NT2/D1 (cell line): ENCODE results near the gene TNS1.

Source experiments
- DNase-seq: peaks from one replicate; pipeline ENCODE4 v3.0.0-alpha.2; 2011; ENCODE audit warnings: low read depth, low spot score
- H3K27me3 ChIP-seq: 2 replicates; pipeline ENCODE4 v1.6.0; 2011; ENCODE audit warnings: mild to moderate bottlenecking; ENCODE audit not compliant: insufficient read length, insufficient read depth
- H3K36me3 ChIP-seq: 2 replicates; pipeline ENCODE4 v1.6.1; 2011; ENCODE audit warnings: mild to moderate bottlenecking, low read length, mixed read lengths; ENCODE audit not compliant: insufficient read depth, insufficient read length
- H3K4me1 ChIP-seq: 2 replicates; pipeline ENCODE4 v1.5.1; 2011; ENCODE audit not compliant: insufficient read depth, insufficient read length
- H3K4me3 ChIP-seq: 2 replicates; pipeline ENCODE4 v1.5.1; 2011; ENCODE audit warnings: low read depth; ENCODE audit not compliant: insufficient read length
- H3K9ac ChIP-seq: 2 replicates; pipeline ENCODE4 v1.6.0; 2011; ENCODE audit warnings: low read depth; ENCODE audit not compliant: insufficient read length
- H3K9me3 ChIP-seq: 2 replicates; pipeline ENCODE4 v1.5.1; 2011; ENCODE audit warnings: mild to moderate bottlenecking, low read length; ENCODE audit not compliant: insufficient read depth
- SUZ12 ChIP-seq: IDR thresholded peaks from 2 replicates; pipeline ENCODE4 v1.6.1; 2011; ENCODE audit not compliant: insufficient read length, insufficient read depth; ENCODE audit errors: extremely low read depth
- YY1 ChIP-seq: IDR thresholded peaks from 2 replicates; pipeline ENCODE4 v1.6.1; 2011; ENCODE audit not compliant: insufficient read length, insufficient read depth
- ZNF274 ChIP-seq: IDR thresholded peaks from 2 replicates; pipeline ENCODE4 v1.6.1; 2011; ENCODE audit warnings: mild to moderate bottlenecking, low read depth, low read length

The TNS1 gene

DNA sequence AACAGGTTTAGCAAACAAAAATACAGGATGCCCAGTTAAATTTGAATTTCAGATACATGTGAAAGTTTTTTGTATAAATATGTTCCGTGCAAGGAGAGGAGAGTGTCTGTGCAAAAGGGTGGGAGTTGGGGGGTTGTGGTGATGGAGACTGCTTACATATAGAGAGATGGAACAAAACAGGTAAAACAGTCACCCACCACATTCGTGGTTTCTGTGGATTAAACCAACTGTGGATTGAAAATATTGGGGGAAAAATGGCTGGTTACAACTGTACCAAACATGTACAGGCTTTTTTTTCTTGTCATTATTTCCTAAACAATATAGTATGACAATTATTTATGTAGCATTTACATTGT, 245.7 kb downstream of the TNS1 start:
- TF ChIP-seq YY1 (no peak), SUZ12 (no peak), ZNF274 (no peak)
- DNase-seq, result no peak
- Histone ChIP-seq H3K9me3 (peaks cover 12% of the 10 kb centered on the region), H3K4me1 (peaks cover 3% of the 10 kb centered on the region), H3K27me3 (no peaks in the 10 kb centered on the region), H3K9ac (no peak overlapping the region), H3K36me3 (no peaks in the 10 kb centered on the region), H3K4me3 (no peak overlapping the region)

DNA sequence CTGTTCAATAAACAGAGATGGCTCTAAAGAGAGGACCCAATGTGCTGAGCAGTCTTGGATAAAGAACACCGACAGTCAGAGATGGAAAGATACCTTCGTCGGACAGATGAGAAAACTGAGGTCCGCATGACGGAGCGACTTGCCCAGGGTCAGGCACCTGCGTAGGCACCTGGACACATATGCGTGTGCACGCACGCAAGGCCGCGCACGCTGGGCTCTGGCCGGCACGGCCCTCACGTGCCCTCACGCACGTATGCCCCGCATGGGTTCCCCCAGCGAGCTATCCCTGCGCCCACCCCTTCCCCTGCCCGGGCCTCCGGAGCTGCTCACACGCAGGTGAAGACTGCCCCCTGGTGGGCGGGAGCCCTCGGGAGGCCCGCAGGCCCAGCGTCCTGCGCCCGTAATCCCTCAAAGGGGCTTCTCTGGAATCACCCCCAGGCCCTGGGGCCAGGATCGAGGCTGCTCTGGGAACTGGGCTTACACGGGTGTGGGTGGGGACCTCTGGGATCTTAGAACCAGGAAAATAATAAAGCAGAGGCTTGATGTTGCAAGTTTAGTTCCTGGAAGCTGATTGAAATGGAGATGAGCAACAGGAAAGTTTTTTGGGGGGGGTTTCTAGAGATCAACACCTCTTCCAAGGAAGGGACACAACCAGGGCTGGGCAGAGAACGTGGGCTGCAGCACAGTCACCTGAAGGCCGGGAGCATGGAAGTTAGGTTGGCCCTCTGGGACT, 246.3 kb downstream of the TNS1 start:
- H3K9me3 ChIP-seq, result peaks cover 6% of the 10 kb centered on the region
- H3K27me3 ChIP-seq, result no peaks in the 10 kb centered on the region
- peak; percentile 72 for DNase-seq
- no peaks in the 10 kb centered on the region for H3K36me3 ChIP-seq
- TF ChIP-seq YY1, result no peak
- TF ChIP-seq ZNF274, result no peak
- no peak for TF ChIP-seq SUZ12
- H3K4me3 ChIP-seq, result peak overlapping the region; percentile 16
- H3K4me1 ChIP-seq, result peaks cover 3% of the 10 kb centered on the region
- no peak overlapping the region for H3K9ac ChIP-seq

DNA sequence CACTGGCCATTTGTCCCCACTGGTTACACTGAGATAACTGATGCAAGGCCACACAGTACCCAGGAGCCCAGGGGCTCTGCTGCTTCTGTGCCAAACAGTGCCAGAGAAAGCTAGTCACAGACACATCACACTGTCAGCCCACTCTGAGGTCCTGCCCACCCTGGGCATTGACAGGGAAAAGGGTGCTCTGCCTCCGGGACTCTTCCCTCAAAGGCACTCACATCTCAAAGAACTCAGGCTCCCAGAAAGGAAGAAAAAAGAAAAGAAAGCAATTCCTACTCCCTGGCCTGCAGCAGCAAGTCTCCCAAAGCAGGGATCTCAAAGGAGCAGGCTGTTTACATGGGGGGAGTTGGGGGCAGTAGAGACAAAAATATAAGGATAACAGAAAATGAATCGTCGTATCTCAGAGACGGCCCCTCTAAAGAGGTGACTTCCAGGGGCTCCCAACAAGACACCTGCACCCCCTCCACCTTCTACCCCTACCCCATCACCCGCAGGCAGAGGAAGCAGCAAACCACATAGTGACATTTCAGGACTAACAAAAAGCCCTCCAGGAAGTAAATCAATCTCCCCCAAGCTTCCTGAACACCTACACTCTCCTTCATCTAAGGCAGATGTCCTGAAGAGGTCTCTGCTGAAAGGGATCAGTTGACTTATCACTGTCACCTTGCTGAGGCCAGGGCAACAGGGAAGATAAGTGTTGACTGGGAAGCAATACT, 247.6 kb downstream of the TNS1 start:
- Histone ChIP-seq H3K9ac (no peak overlapping the region), H3K36me3 (no peaks in the 10 kb centered on the region), H3K4me1 (peaks cover 3% of the 10 kb centered on the region), H3K9me3 (no peaks in the 10 kb centered on the region), H3K4me3 (no peak overlapping the region), H3K27me3 (no peaks in the 10 kb centered on the region)
- TF ChIP-seq SUZ12 (no peak), ZNF274 (no peak), YY1 (no peak)
- DNase-seq, result no peak

DNA sequence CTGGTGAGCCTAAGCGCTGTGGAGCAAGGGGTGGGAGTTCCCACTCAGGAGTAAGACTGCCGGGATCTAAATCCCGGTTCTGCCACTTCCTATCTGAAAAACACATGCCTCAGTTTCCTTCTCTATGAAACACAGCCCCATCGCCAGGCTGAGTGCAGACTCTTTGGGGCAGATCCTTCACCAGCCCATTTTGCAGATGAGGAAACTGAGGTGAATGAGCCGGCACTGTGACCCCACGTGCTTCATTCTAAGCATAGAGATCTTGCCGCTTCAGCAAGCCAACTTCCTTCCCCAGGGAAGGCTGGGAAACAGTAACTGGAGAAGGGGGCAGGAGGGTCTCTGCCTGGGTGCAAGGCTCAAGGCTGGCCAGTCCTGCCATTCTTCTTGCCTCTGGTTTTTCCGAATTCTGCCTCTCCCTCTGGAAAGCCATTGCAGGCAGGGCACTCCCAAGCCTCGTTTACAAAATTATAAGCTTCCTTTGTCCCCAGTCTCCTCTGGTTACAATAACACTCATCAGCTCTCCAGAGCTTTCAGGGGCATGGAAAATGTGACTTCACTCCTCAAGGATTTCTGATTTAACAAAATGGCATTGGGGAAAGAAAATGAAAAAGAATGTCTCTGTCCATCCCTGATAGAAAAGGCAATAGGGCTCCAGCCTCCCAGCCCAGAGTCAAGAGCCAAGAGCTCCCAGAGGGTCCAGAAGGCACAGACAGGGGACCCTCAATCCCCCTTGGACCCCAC, 249.2 kb downstream of the TNS1 start:
- TF ChIP-seq SUZ12 (no peak), YY1 (no peak), ZNF274 (no peak)
- no peak overlapping the region for H3K9ac ChIP-seq
- no peaks in the 10 kb centered on the region for H3K9me3 ChIP-seq
- no peak for DNase-seq
- H3K27me3 ChIP-seq, result no peaks in the 10 kb centered on the region
- peaks cover 5% of the 10 kb centered on the region for H3K4me1 ChIP-seq
- no peak overlapping the region for H3K4me3 ChIP-seq
- H3K36me3 ChIP-seq, result no peaks in the 10 kb centered on the region

DNA sequence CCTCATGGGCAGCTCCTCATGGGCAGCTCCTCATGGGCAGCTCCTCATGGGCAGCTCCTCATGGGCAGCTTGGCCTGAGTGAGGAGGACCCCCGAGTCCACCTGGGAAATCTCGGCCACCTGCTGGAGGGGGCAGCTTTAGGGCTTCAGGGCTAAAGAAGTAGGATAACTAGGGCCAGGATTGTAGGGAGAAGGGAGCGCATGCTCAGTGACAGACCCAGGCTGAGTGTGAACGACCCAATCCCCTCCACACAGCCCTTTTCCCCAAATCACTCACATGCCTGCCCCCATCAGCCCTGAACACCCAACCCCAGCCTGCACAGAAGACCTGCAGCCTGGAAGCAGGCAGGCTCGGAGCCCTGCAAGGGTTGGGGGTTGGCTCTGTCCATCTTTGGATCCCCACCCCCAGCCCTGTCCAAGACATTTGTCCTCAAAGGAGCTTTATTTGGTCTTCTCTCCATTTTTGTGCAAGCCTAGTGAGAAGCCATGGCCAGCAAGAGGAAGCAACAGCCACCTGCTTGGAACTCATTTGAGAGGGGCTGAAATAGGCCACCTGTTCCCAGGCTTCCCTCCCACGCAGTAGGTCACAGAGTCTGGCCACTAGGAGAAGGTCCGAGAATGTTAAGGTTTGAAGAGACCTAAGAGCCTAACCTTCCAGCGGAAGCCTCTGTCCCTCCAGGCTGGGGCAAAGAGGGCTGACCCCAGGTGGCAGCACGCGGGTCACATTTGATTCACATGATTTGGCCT, 249.9 kb downstream of the TNS1 start:
- H3K27me3 ChIP-seq, result no peaks in the 10 kb centered on the region
- no peaks in the 10 kb centered on the region for H3K9me3 ChIP-seq
- peaks cover 5% of the 10 kb centered on the region for H3K4me1 ChIP-seq
- TF ChIP-seq ZNF274 (no peak), YY1 (no peak), SUZ12 (no peak)
- no peak overlapping the region for H3K4me3 ChIP-seq
- no peak for DNase-seq
- H3K9ac ChIP-seq, result no peak overlapping the region
- H3K36me3 ChIP-seq, result no peaks in the 10 kb centered on the region

DNA sequence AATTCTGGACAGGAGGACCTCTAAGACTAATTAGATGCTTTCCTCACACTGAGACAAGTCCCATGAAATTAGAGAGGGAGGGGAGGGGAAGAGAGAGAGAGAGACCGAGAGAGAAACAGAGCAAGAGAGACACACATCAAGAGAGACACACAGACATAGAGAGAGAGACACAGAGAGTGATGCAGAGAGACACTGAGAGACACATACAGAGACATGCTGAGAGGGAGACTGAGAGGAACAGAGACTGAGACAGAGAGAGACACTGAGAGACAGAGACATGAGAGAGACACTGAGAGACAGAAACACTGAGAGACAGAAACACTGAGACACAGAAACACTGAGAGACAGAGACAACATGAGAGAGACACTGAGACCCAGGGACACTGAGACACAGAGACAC, 250.8 kb downstream of the TNS1 start:
- Histone ChIP-seq H3K9me3 (no peaks in the 10 kb centered on the region), H3K27me3 (no peaks in the 10 kb centered on the region), H3K4me1 (peaks cover 5% of the 10 kb centered on the region), H3K4me3 (no peak overlapping the region), H3K9ac (no peak overlapping the region), H3K36me3 (no peaks in the 10 kb centered on the region)
- DNase-seq, result no peak
- TF ChIP-seq SUZ12, result no peak
- no peak for TF ChIP-seq YY1
- no peak for TF ChIP-seq ZNF274

DNA sequence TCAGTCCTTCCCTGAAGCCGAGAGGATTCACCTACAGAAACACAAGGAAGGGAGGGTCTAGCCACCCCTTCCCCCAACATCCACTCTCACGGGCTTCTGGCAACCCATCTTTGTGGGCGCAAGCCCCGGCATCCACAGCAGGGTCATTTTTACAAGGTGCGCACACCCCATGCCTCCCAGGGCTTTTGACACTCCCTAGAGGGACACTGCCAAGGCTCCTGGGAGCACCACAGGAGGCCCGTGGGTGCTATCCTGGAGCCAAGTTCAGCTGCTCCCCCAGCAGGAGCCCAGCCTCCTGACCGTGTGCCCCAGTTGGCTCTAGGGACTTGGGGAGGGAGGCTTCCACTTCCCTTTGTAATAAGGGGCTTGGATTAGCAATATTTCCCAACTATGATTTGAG, 251.6 kb downstream of the TNS1 start:
- H3K4me1 ChIP-seq, result peaks cover 3% of the 10 kb centered on the region
- no peaks in the 10 kb centered on the region for H3K27me3 ChIP-seq
- no peak for DNase-seq
- H3K9ac ChIP-seq, result no peak overlapping the region
- no peak for TF ChIP-seq YY1
- TF ChIP-seq ZNF274, result no peak
- no peak for TF ChIP-seq SUZ12
- H3K4me3 ChIP-seq, result no peak overlapping the region
- no peaks in the 10 kb centered on the region for H3K9me3 ChIP-seq
- H3K36me3 ChIP-seq, result no peaks in the 10 kb centered on the region
